H1 (cell line): Measurements from ENCODE around the gene KATNBL1.

Experiments used
- CTCF ChIP-seq, 3 experiments: IDR thresholded peaks; 1 replicate in 2 of 3; 2 replicates in 1 of 3; pipeline versions ENCODE4 v1.5.1 to v1.6.1; 2011; ENCODE audit warnings: low read length in 3 of 3, mild to moderate bottlenecking in 3 of 3, inconsistent platforms in 2 of 3, low read depth in 1 of 3, moderate library complexity in 1 of 3; ENCODE audit not compliant: insufficient read depth in 1 of 3; ENCODE audit errors: control extremely low read depth in 1 of 3
- EGR1 ChIP-seq: IDR thresholded peaks from 2 replicates; pipeline ENCODE4 v1.6.1; 2011; ENCODE audit warnings: low read depth, low read length, borderline replicate concordance
- EP300 ChIP-seq, 2 experiments: IDR thresholded peaks; 1 replicate in 1 of 2; 2 replicates in 1 of 2; pipeline ENCODE4 v1.6.1; 2011 to 2012; ENCODE audit warnings: low read depth in 2 of 2, low read length in 2 of 2, mild to moderate bottlenecking in 2 of 2, borderline replicate concordance in 1 of 2, inconsistent platforms in 1 of 2, moderate library complexity in 1 of 2
- POLR2A ChIP-seq, 2 experiments: IDR thresholded peaks; 1 replicate in 1 of 2; 2 replicates in 1 of 2; pipeline ENCODE4 v1.6.1; 2011; ENCODE audit warnings: low read depth in 2 of 2, low read length in 2 of 2, mild to moderate bottlenecking in 2 of 2; ENCODE audit errors: control extremely low read depth in 1 of 2
- POLR2AphosphoS5 ChIP-seq: IDR thresholded peaks from 2 replicates; pipeline ENCODE4 v1.6.1; 2011; ENCODE audit warnings: low read depth, low read length
- SP4 ChIP-seq: IDR thresholded peaks from 2 replicates; pipeline ENCODE4 v1.6.1; 2012; ENCODE audit warnings: low read length, inconsistent platforms
- ZNF274 ChIP-seq: IDR thresholded peaks from 2 replicates; pipeline ENCODE4 v1.7.0; 2012; ENCODE audit warnings: low read length, borderline replicate concordance; ENCODE audit errors: extremely low read depth

GRCh38 chr15:34259566-34259965 is 49.7 kb upstream of the KATNBL1 start:
- TF ChIP-seq CTCF (IDR thresholded peaks at IDR 0.05; ENCODE audit: control extremely low read depth in 1 of 3, insufficient read depth in 1 of 3, low read depth in 1 of 3, low read length in 3 of 3) = no peak
- TF ChIP-seq POLR2A (IDR thresholded peaks at IDR 0.05; ENCODE audit: control extremely low read depth in 1 of 2, low read depth in 2 of 2, low read length in 2 of 2) = no peak
- no peak for TF ChIP-seq EGR1
- no peak for TF ChIP-seq ZNF274
- no peak for TF ChIP-seq EP300 (IDR thresholded peaks at IDR 0.05; ENCODE audit: borderline replicate concordance in 1 of 2, low read depth in 2 of 2, low read length in 2 of 2)
- TF ChIP-seq POLR2AphosphoS5 = no peak
- no peak for TF ChIP-seq SP4
